ENCODE data around the gene ZNF185.

Gene ZNF185

DNA sequence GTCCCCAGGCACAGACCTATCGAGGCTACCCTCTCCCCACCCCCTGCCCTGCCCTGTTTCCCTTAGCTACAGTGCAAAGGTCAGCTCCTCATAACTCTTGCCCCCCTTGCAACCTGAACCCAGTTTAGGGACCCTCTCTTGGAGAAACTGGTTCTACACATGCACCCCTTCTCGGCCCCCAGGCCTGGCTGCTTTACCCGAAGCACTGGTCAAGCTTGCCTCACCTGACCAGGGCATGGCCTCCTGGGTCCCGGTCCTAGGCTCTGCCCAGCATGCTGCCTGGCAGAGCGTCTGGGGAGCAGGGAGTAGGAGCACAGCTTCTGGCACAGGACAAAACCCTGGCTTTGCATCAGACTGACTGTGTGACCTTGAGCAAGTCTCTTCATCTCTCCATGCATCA, 28.0 kb downstream of the ZNF185 start:
- Histone ChIP-seq H2BK5ac (ENCODE audit: low read length) (no peak overlapping the region), H3K4me1 (ENCODE audit: control insufficient read depth, low read depth, low read length) (no peaks in the 10 kb centered on the region), H3K36me3 (ENCODE audit: control insufficient read depth, insufficient read depth, low read length) (no peaks in the 10 kb centered on the region), H3K23ac (ENCODE audit: low read length) (no peak overlapping the region), H3K79me1 (ENCODE audit: low read length) (no peaks in the 10 kb centered on the region), H2BK15ac (replicated peaks; ENCODE audit: low read depth) (no peak overlapping the region), H4K8ac (ENCODE audit: low read depth, low read length) (no peak overlapping the region), H3K56ac (ENCODE audit: low read length) (no peak overlapping the region), H3K4ac (ENCODE audit: low read depth, low read length) (no peak overlapping the region), H3K4me2 (ENCODE audit: low read length) (no peak overlapping the region), H2AK5ac (ENCODE audit: low read length) (no peak overlapping the region), H3K4me3 (ENCODE audit: low read length) (no peak overlapping the region), H3K79me2 (ENCODE audit: control insufficient read depth, insufficient read depth, low read length) (no peaks in the 10 kb centered on the region), H2BK120ac (ENCODE audit: low read depth, low read length) (no peak overlapping the region), H3K27me3 (ENCODE audit: insufficient read depth, low read length, poor library complexity) (no peaks in the 10 kb centered on the region), H3K9ac (ENCODE audit: low read length) (no peak overlapping the region), H3K18ac (ENCODE audit: low read length) (no peak overlapping the region), H3K27ac (ENCODE audit: low read depth, low read length) (no peak overlapping the region), H4K5ac (ENCODE audit: low read length) (no peak overlapping the region)
- no peak for DNase-seq
- WGBS (ENCODE audit: extremely low coverage, insufficient coverage, low lambda C conversion rate) = no CpG with 5 or more reads among the region's 5 CpGs

GRCh38 chrX:152926279-152926678, 28.4 kb downstream of the ZNF185 start:
- no peak overlapping the region for H3K4ac ChIP-seq (ENCODE audit: low read depth, low read length)
- H3K79me1 ChIP-seq (ENCODE audit: low read length) = no peaks in the 10 kb centered on the region
- H3K4me2 ChIP-seq (ENCODE audit: low read length) = no peak overlapping the region
- no peaks in the 10 kb centered on the region for H3K36me3 ChIP-seq (ENCODE audit: control insufficient read depth, insufficient read depth, low read length)
- H3K27ac ChIP-seq (ENCODE audit: low read depth, low read length) = no peak overlapping the region
- no CpG with 5 or more reads among the region's 8 CpGs for WGBS (ENCODE audit: extremely low coverage, insufficient coverage, low lambda C conversion rate)
- H2BK5ac ChIP-seq (ENCODE audit: low read length) = no peak overlapping the region
- H4K8ac ChIP-seq (ENCODE audit: low read depth, low read length) = no peak overlapping the region
- peak; percentile 86 for DNase-seq
- no peak overlapping the region for H2BK120ac ChIP-seq (ENCODE audit: low read depth, low read length)
- no peak overlapping the region for H3K4me3 ChIP-seq (ENCODE audit: low read length)
- H3K23ac ChIP-seq (ENCODE audit: low read length) = no peak overlapping the region
- H2BK15ac ChIP-seq (replicated peaks; ENCODE audit: low read depth) = no peak overlapping the region
- H3K4me1 ChIP-seq (ENCODE audit: control insufficient read depth, low read depth, low read length) = no peaks in the 10 kb centered on the region
- no peak overlapping the region for H3K56ac ChIP-seq (ENCODE audit: low read length)
- H4K5ac ChIP-seq (ENCODE audit: low read length) = no peak overlapping the region
- no peak overlapping the region for H3K18ac ChIP-seq (ENCODE audit: low read length)
- H3K9ac ChIP-seq (ENCODE audit: low read length) = no peak overlapping the region
- H2AK5ac ChIP-seq (ENCODE audit: low read length) = no peak overlapping the region
- no peaks in the 10 kb centered on the region for H3K79me2 ChIP-seq (ENCODE audit: control insufficient read depth, insufficient read depth, low read length)
- no peaks in the 10 kb centered on the region for H3K27me3 ChIP-seq (ENCODE audit: insufficient read depth, low read length, poor library complexity)

DNA sequence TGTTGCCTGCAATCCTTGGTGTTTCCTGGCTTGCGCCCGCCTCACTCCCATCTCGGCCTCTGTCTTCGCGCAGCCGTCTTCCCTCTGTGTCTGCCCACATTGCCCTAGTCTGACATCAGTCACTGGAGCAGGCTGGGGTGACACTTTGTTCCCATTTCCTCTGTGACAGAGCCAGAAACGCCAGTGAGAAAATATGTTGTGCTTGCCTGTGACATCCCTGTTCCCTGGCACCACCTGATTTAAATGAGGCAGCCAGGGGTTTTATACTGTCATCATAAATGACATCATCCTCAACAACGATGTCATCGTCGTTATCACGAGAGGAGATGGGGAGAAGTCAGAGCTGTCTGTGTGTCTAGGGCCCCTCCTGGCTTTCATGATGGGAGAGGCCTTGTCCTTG, 29.1 kb downstream of the ZNF185 start:
- H3K23ac ChIP-seq (ENCODE audit: low read length) = no peak overlapping the region
- no peaks in the 10 kb centered on the region for H3K79me2 ChIP-seq (ENCODE audit: control insufficient read depth, insufficient read depth, low read length)
- H3K27me3 ChIP-seq (ENCODE audit: insufficient read depth, low read length, poor library complexity) = no peaks in the 10 kb centered on the region
- H4K5ac ChIP-seq (ENCODE audit: low read length) = no peak overlapping the region
- DNase-seq = peak; percentile 45
- no peak overlapping the region for H3K4ac ChIP-seq (ENCODE audit: low read depth, low read length)
- H3K9ac ChIP-seq (ENCODE audit: low read length) = no peak overlapping the region
- H3K4me3 ChIP-seq (ENCODE audit: low read length) = no peak overlapping the region
- no peak overlapping the region for H2BK5ac ChIP-seq (ENCODE audit: low read length)
- H4K8ac ChIP-seq (ENCODE audit: low read depth, low read length) = no peak overlapping the region
- H2AK5ac ChIP-seq (ENCODE audit: low read length) = no peak overlapping the region
- no peak overlapping the region for H2BK120ac ChIP-seq (ENCODE audit: low read depth, low read length)
- no peaks in the 10 kb centered on the region for H3K79me1 ChIP-seq (ENCODE audit: low read length)
- no CpG with 5 or more reads among the region's 11 CpGs for WGBS (ENCODE audit: extremely low coverage, insufficient coverage, low lambda C conversion rate)
- no peak overlapping the region for H3K18ac ChIP-seq (ENCODE audit: low read length)
- no peaks in the 10 kb centered on the region for H3K36me3 ChIP-seq (ENCODE audit: control insufficient read depth, insufficient read depth, low read length)
- no peak overlapping the region for H3K56ac ChIP-seq (ENCODE audit: low read length)
- no peaks in the 10 kb centered on the region for H3K4me1 ChIP-seq (ENCODE audit: control insufficient read depth, low read depth, low read length)
- H3K27ac ChIP-seq (ENCODE audit: low read depth, low read length) = no peak overlapping the region
- H3K4me2 ChIP-seq (ENCODE audit: low read length) = no peak overlapping the region
- no peak overlapping the region for H2BK15ac ChIP-seq (replicated peaks; ENCODE audit: low read depth)

DNA sequence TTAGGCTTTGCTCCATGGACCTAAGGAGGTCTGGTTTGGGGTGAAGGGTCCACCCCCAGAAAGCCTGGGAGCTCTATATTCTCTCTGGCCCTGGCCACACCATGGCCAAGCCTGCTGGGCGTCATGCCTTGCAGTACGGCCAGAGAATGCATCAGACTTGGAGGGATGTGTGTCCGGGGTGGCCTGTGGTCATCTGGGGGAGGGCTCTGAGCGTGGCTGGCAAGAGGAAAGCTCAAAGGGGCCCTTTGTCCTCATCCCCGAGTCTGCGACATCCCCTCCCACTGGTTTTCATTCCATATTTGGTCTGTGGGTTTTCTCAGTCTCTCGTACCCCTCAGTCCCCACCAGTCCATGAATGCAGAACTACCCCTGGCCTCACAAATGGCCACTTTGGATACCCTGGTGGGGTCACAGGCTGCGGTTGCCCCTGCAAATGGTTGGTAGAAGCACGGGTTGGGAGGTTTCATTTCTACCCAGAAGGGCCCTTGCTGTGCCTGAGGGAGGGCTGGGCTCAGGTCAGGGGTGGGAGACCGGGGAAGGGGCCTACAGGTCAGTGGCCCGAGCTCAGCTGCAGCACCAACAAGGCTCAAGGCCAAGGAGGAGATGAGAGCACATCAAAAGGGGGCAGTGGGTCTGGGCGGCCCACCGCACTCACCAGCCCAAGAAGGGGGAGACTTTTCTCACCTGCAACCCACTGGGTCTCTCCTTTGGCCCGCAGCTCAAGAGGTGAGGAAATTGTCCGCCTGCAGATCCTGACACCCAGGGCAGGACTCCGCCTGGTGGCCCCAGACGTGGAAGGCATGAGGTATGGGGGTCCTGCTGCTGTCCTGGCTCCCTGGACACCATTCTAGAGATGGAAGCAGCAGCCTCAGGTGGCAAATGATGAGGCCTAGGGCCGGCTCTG, 30.2 kb downstream of the ZNF185 start:
- DNase-seq = no peak
- H2AK5ac ChIP-seq (ENCODE audit: low read length) = no peak overlapping the region
- H3K27ac ChIP-seq (ENCODE audit: low read depth, low read length) = no peak overlapping the region
- H3K4me3 ChIP-seq (ENCODE audit: low read length) = no peak overlapping the region
- no peaks in the 10 kb centered on the region for H3K79me2 ChIP-seq (ENCODE audit: control insufficient read depth, insufficient read depth, low read length)
- no peaks in the 10 kb centered on the region for H3K79me1 ChIP-seq (ENCODE audit: low read length)
- no peak overlapping the region for H3K18ac ChIP-seq (ENCODE audit: low read length)
- no CpG with 5 or more reads among the region's 18 CpGs for WGBS (ENCODE audit: extremely low coverage, insufficient coverage, low lambda C conversion rate)
- H3K4me2 ChIP-seq (ENCODE audit: low read length) = no peak overlapping the region
- no peak overlapping the region for H3K56ac ChIP-seq (ENCODE audit: low read length)
- no peak overlapping the region for H2BK15ac ChIP-seq (replicated peaks; ENCODE audit: low read depth)
- no peak overlapping the region for H4K5ac ChIP-seq (ENCODE audit: low read length)
- no peak overlapping the region for H2BK120ac ChIP-seq (ENCODE audit: low read depth, low read length)
- H3K4ac ChIP-seq (ENCODE audit: low read depth, low read length) = no peak overlapping the region
- no peak overlapping the region for H4K8ac ChIP-seq (ENCODE audit: low read depth, low read length)
- no peaks in the 10 kb centered on the region for H3K4me1 ChIP-seq (ENCODE audit: control insufficient read depth, low read depth, low read length)
- no peak overlapping the region for H3K9ac ChIP-seq (ENCODE audit: low read length)
- no peaks in the 10 kb centered on the region for H3K36me3 ChIP-seq (ENCODE audit: control insufficient read depth, insufficient read depth, low read length)
- no peak overlapping the region for H3K23ac ChIP-seq (ENCODE audit: low read length)
- H2BK5ac ChIP-seq (ENCODE audit: low read length) = no peak overlapping the region
- H3K27me3 ChIP-seq (ENCODE audit: insufficient read depth, low read length, poor library complexity) = no peaks in the 10 kb centered on the region

DNA sequence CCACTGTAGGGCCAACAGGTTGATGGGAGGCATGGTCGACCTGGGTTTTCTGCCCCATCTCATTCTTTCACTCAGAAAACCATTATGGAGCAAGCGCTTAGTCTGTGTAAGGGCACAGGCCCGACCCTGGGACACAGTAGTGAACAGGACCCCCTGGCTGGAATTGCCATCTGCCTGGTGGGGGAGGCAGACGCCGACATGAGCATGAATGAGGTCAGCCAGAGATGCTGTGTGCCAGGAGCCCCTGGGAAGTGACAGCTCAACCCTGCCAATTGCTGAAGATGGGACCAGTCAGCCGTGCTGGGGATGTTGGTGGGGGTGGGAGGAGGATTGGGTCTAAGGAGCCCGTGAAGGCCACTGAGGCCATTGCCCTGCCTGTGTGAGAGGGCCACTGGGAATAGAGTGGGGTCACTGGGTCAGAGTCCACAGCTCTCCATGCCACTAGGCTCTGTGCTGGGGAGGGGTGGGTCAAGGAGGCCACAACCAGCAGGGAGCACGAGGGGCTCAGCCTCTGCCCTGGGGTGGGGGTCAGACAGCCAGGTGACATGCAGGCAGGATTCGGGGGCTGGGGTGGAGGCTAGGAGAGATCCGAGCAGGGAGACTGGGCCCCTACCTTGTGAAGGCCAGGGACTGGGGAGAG, 31.0 kb downstream of the ZNF185 start:
- Histone ChIP-seq H4K5ac (ENCODE audit: low read length) (no peak overlapping the region), H3K4me2 (ENCODE audit: low read length) (no peak overlapping the region), H3K36me3 (ENCODE audit: control insufficient read depth, insufficient read depth, low read length) (no peaks in the 10 kb centered on the region), H2BK5ac (ENCODE audit: low read length) (no peak overlapping the region), H3K9ac (ENCODE audit: low read length) (no peak overlapping the region), H3K79me2 (ENCODE audit: control insufficient read depth, insufficient read depth, low read length) (no peaks in the 10 kb centered on the region), H3K18ac (ENCODE audit: low read length) (no peak overlapping the region), H2BK15ac (replicated peaks; ENCODE audit: low read depth) (no peak overlapping the region), H3K4ac (ENCODE audit: low read depth, low read length) (no peak overlapping the region), H4K8ac (ENCODE audit: low read depth, low read length) (no peak overlapping the region), H3K4me1 (ENCODE audit: control insufficient read depth, low read depth, low read length) (no peaks in the 10 kb centered on the region), H3K4me3 (ENCODE audit: low read length) (no peak overlapping the region), H3K27ac (ENCODE audit: low read depth, low read length) (no peak overlapping the region), H3K23ac (ENCODE audit: low read length) (no peak overlapping the region), H2AK5ac (ENCODE audit: low read length) (no peak overlapping the region), H3K79me1 (ENCODE audit: low read length) (no peaks in the 10 kb centered on the region), H2BK120ac (ENCODE audit: low read depth, low read length) (no peak overlapping the region), H3K56ac (ENCODE audit: low read length) (no peak overlapping the region), H3K27me3 (ENCODE audit: insufficient read depth, low read length, poor library complexity) (no peaks in the 10 kb centered on the region)
- DNase-seq = no peak
- WGBS (ENCODE audit: extremely low coverage, insufficient coverage, low lambda C conversion rate) = no CpG with 5 or more reads among the region's 10 CpGs

Data from mesendoderm (in vitro differentiated cells).